ENCODE measurements around the gene ITCH. TPM values are rescaled to one million over a fixed set of nuclear protein-coding genes. Genes with fewer than 3 reads are reported as not detected.

ITCH gene
- polyA plus RNA-seq, 1 donor from 2014 or later = 39.5 TPM

DNA sequence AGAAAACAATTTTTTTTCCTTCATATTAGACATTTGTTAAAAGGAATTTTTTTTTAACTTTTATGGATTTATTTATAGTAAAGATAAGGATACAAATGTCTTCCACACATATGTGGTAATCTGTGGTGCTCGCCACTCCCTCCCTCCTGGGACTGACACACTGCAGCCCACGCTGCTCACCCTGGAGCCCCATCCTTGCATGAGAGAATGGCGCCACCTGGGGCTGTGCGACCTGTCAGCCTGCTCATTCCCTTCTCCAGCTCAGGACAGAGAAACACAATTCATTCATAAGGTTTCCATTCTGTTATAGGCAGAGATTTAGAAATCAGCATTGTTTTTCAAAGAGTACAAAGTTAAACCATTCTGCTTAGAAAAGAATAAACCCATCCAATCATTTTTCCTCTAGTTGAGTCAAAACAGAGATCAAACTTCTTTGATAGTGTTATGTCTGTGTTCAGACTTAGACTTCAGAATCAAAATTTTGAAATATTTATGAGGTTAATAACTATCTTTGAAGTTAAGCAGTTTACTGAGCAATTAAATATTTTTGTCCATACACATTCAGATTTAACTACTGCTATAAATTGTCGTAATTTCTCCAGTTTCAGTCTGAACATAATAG, 110.3 kb downstream of the ITCH start:
- H3K4me3 ChIP-seq (ENCODE audit: low read length) = no peak overlapping the region
- H3F3A ChIP-seq (ENCODE audit: insufficient read depth, low read length, poor library complexity, severe bottlenecking) = no peaks in the 10 kb centered on the region
- no peaks in the 10 kb centered on the region for H3K36me3 ChIP-seq (ENCODE audit: insufficient read depth, low read length)
- no peaks in the 10 kb centered on the region for H3K79me2 ChIP-seq (replicated peaks; ENCODE audit: insufficient read depth, low read length)
- H2AFZ ChIP-seq (ENCODE audit: low read depth, low read length) = no peak overlapping the region
- no peak overlapping the region for H3K9ac ChIP-seq (ENCODE audit: low read length)
- no peaks in the 10 kb centered on the region for H3K9me2 ChIP-seq (ENCODE audit: insufficient read depth, low read length)
- H3K9me3 ChIP-seq (ENCODE audit: low read length) = no peaks in the 10 kb centered on the region
- H3K27ac ChIP-seq (ENCODE audit: low read length) = no peak overlapping the region
- TF ChIP-seq POLR2AphosphoS5 (IDR thresholded peaks at IDR 0.05) (no peak), RAD21 (conservative IDR thresholded peaks at IDR 0.05) (peak; percentile 28), SMC3 (conservative IDR thresholded peaks at IDR 0.05; ENCODE audit: poor library complexity) (peak; percentile 43)
- TF ChIP-seq, protein P1, sequence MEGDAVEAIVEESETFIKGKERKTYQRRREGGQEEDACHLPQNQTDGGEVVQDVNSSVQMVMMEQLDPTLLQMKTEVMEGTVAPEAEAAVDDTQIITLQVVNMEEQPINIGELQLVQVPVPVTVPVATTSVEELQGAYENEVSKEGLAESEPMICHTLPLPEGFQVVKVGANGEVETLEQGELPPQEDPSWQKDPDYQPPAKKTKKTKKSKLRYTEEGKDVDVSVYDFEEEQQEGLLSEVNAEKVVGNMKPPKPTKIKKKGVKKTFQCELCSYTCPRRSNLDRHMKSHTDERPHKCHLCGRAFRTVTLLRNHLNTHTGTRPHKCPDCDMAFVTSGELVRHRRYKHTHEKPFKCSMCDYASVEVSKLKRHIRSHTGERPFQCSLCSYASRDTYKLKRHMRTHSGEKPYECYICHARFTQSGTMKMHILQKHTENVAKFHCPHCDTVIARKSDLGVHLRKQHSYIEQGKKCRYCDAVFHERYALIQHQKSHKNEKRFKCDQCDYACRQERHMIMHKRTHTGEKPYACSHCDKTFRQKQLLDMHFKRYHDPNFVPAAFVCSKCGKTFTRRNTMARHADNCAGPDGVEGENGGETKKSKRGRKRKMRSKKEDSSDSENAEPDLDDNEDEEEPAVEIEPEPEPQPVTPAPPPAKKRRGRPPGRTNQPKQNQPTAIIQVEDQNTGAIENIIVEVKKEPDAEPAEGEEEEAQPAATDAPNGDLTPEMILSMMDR (IDR thresholded peaks at IDR 0.05; ENCODE audit: poor library complexity, severe bottlenecking) = peak; percentile 45
- no peak overlapping the region for H3K4me2 ChIP-seq (ENCODE audit: low read length)
- no peaks in the 10 kb centered on the region for H3K27me3 ChIP-seq (ENCODE audit: insufficient read depth, low read depth, low read length)
- H4K20me1 ChIP-seq (ENCODE audit: insufficient read depth) = no peaks in the 10 kb centered on the region

DNA sequence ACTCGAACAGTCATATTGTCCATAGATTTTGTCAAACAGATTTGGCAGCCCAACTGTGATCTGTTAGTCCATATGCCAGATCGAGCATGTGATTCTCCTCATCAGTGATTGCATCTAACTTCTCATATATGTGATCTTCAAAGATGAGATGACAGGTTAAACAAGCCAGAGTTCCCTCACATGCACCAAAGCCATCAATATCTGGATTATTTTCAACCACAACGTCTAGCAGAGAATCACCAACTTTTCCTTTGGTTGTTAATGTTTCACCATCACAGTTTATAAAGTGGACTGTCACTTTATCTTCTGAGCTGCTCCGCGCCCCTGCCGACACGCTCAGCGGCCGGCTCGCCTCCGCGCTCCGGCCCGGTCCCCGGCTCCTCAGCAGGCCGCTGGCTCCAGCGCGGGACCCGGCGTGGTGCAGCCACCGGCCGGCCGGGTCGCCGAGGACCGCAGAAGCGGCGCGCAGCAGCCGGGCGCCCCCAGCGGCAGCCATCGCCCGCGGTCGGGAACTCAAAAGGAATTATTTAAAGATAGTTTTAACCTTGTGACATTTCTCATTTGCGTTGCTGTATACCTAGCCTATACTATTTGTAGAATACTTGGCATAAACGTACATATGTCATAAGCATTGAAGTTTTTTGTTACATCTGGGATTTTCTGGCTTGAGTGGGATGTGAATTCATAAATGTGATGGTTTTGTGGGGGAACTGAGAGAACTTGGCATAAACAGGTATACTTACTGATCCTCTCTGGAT, 113.1 kb downstream of the ITCH start:
- no peak overlapping the region for H3K4me3 ChIP-seq (ENCODE audit: low read length)
- H2AFZ ChIP-seq (ENCODE audit: low read depth, low read length) = no peak overlapping the region
- H3K9me2 ChIP-seq (ENCODE audit: insufficient read depth, low read length) = no peaks in the 10 kb centered on the region
- H4K20me1 ChIP-seq (ENCODE audit: insufficient read depth) = no peaks in the 10 kb centered on the region
- H3K36me3 ChIP-seq (ENCODE audit: insufficient read depth, low read length) = peaks cover 3% of the 10 kb centered on the region
- no peak overlapping the region for H3K4me2 ChIP-seq (ENCODE audit: low read length)
- H3K9me3 ChIP-seq (ENCODE audit: low read length) = no peaks in the 10 kb centered on the region
- TF ChIP-seq RAD21 (conservative IDR thresholded peaks at IDR 0.05) = no peak
- no peak for TF ChIP-seq TAF1 (IDR thresholded peaks at IDR 0.05; ENCODE audit: low read depth)
- TF ChIP-seq, protein P1 (IDR thresholded peaks at IDR 0.05; ENCODE audit: poor library complexity, severe bottlenecking) = no peak
- no peak for TF ChIP-seq MXI1 (conservative IDR thresholded peaks at IDR 0.05; ENCODE audit: poor library complexity, severe bottlenecking)
- no peak for TF ChIP-seq POLR2AphosphoS5 (IDR thresholded peaks at IDR 0.05)
- TF ChIP-seq, protein P2, sequence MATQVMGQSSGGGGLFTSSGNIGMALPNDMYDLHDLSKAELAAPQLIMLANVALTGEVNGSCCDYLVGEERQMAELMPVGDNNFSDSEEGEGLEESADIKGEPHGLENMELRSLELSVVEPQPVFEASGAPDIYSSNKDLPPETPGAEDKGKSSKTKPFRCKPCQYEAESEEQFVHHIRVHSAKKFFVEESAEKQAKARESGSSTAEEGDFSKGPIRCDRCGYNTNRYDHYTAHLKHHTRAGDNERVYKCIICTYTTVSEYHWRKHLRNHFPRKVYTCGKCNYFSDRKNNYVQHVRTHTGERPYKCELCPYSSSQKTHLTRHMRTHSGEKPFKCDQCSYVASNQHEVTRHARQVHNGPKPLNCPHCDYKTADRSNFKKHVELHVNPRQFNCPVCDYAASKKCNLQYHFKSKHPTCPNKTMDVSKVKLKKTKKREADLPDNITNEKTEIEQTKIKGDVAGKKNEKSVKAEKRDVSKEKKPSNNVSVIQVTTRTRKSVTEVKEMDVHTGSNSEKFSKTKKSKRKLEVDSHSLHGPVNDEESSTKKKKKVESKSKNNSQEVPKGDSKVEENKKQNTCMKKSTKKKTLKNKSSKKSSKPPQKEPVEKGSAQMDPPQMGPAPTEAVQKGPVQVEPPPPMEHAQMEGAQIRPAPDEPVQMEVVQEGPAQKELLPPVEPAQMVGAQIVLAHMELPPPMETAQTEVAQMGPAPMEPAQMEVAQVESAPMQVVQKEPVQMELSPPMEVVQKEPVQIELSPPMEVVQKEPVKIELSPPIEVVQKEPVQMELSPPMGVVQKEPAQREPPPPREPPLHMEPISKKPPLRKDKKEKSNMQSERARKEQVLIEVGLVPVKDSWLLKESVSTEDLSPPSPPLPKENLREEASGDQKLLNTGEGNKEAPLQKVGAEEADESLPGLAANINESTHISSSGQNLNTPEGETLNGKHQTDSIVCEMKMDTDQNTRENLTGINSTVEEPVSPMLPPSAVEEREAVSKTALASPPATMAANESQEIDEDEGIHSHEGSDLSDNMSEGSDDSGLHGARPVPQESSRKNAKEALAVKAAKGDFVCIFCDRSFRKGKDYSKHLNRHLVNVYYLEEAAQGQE (IDR thresholded peaks at IDR 0.05; ENCODE audit: borderline replicate concordance) = no peak
- TF ChIP-seq EZH2 (IDR thresholded peaks at IDR 0.05; ENCODE audit: borderline replicate concordance, insufficient read depth, low read length, poor library complexity, severe bottlenecking) = no peak
- no peak for TF ChIP-seq SMC3 (conservative IDR thresholded peaks at IDR 0.05; ENCODE audit: poor library complexity)
- TF ChIP-seq EP300 (conservative IDR thresholded peaks at IDR 0.05; ENCODE audit: poor library complexity, severe bottlenecking) = no peak
- no peaks in the 10 kb centered on the region for H3K79me2 ChIP-seq (replicated peaks; ENCODE audit: insufficient read depth, low read length)
- no peaks in the 10 kb centered on the region for H3K27me3 ChIP-seq (ENCODE audit: insufficient read depth, low read depth, low read length)
- no peak overlapping the region for H3K27ac ChIP-seq (ENCODE audit: low read length)
- H3F3A ChIP-seq (ENCODE audit: insufficient read depth, low read length, poor library complexity, severe bottlenecking) = no peaks in the 10 kb centered on the region
- no peak overlapping the region for H3K9ac ChIP-seq (ENCODE audit: low read length)

All from neural cell (in vitro differentiated cells).